KMS-11 (cell line): Measurements from ENCODE around the gene SMC1A.

Source experiments
- H2AFZ ChIP-seq: fragments of 200-600 bp; sonication (generic); 2 replicates; pipeline ENCODE4 v1.6.1; 2016; ENCODE audit warnings: antibody characterized with exemption, mixed run types, low read depth
- H3K27ac ChIP-seq: fragments of 200-600 bp; sonication (generic); 2 replicates; pipeline ENCODE4 v1.6.1; 2016; ENCODE audit warnings: mild to moderate bottlenecking, mixed run types
- H3K27me3 ChIP-seq: fragments of 200-600 bp; sonication (generic); 2 replicates; pipeline ENCODE4 v1.6.1; 2017; ENCODE audit warnings: mild to moderate bottlenecking, low read depth, mixed run types, moderate library complexity; ENCODE audit not compliant: insufficient read depth
- H3K36me3 ChIP-seq: fragments of 200-600 bp; sonication (generic); 2 replicates; pipeline ENCODE4 v1.6.1; 2017; ENCODE audit warnings: mild to moderate bottlenecking, mixed run types; ENCODE audit not compliant: insufficient read depth
- H3K4me1 ChIP-seq: fragments of 200-600 bp; sonication (generic); 2 replicates; pipeline ENCODE4 v1.6.1; 2016; ENCODE audit warnings: mild to moderate bottlenecking, low read depth, mixed run types; ENCODE audit not compliant: poor library complexity, severe bottlenecking
- H3K4me2 ChIP-seq: fragments of 200-600 bp; sonication (generic); 2 replicates; pipeline ENCODE4 v1.7.0; 2016; ENCODE audit warnings: mild to moderate bottlenecking, mixed run types
- H3K4me3 ChIP-seq: fragments of 200-600 bp; sonication (generic); IDR thresholded peaks from 2 replicates; pipeline ENCODE4 v1.6.1; 2017; ENCODE audit warnings: low read depth, low read length, mixed read lengths; ENCODE audit not compliant: insufficient read depth
- H3K79me2 ChIP-seq: fragments of 200-600 bp; sonication (generic); 2 replicates; pipeline ENCODE4 v1.6.1; 2016; ENCODE audit warnings: low read depth, mixed run types; ENCODE audit not compliant: insufficient read depth
- H3K9ac ChIP-seq: fragments of 200-600 bp; sonication (generic); 2 replicates; pipeline ENCODE4 v1.6.1; 2016; ENCODE audit warnings: mild to moderate bottlenecking, mixed run types
- H4K20me1 ChIP-seq: fragments of 200-600 bp; sonication (generic); 2 replicates; pipeline ENCODE4 v1.6.1; 2016; ENCODE audit warnings: mild to moderate bottlenecking, mixed run types; ENCODE audit not compliant: insufficient read depth
- TF ChIP-seq, protein P1 (sequence below): fragments of 200-600 bp; sonication (generic); conservative IDR thresholded peaks from 2 replicates; pipeline ENCODE4 v1.6.1; 2017; ENCODE audit warnings: low read depth, mild to moderate bottlenecking, antibody characterized with exemption, low read length, moderate library complexity, mixed read lengths

SMC1A gene

DNA sequence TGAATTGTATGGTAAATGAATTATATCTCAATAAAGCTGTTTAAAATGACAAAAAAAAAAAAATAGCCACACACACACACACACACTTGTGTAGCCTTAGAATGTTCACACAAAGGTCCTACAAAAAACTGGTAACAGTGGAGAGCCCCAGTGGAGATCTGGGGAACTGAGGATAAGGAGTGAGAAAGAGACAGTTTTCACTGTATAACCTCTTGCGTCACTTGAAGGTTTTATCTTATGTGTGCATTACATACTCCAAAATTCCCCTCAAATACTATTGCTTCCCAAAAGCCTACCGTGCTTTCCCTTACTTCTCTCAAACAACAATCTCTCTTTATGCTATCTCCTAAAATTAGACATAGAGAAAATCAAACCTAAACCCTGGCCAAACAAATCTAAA, 67.8 kb downstream of the SMC1A start:
- no peak overlapping the region for H3K4me3 ChIP-seq
- TF ChIP-seq, protein P1, sequence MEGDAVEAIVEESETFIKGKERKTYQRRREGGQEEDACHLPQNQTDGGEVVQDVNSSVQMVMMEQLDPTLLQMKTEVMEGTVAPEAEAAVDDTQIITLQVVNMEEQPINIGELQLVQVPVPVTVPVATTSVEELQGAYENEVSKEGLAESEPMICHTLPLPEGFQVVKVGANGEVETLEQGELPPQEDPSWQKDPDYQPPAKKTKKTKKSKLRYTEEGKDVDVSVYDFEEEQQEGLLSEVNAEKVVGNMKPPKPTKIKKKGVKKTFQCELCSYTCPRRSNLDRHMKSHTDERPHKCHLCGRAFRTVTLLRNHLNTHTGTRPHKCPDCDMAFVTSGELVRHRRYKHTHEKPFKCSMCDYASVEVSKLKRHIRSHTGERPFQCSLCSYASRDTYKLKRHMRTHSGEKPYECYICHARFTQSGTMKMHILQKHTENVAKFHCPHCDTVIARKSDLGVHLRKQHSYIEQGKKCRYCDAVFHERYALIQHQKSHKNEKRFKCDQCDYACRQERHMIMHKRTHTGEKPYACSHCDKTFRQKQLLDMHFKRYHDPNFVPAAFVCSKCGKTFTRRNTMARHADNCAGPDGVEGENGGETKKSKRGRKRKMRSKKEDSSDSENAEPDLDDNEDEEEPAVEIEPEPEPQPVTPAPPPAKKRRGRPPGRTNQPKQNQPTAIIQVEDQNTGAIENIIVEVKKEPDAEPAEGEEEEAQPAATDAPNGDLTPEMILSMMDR = no peak
- H4K20me1 ChIP-seq = no peaks in the 10 kb centered on the region
- no peaks in the 10 kb centered on the region for H3K79me2 ChIP-seq
- no peaks in the 10 kb centered on the region for H3K36me3 ChIP-seq
- H3K4me2 ChIP-seq = no peak overlapping the region
- no peak overlapping the region for H3K27ac ChIP-seq
- no peak overlapping the region for H2AFZ ChIP-seq
- no peaks in the 10 kb centered on the region for H3K4me1 ChIP-seq
- H3K9ac ChIP-seq = no peak overlapping the region
- H3K27me3 ChIP-seq = no peaks in the 10 kb centered on the region

DNA sequence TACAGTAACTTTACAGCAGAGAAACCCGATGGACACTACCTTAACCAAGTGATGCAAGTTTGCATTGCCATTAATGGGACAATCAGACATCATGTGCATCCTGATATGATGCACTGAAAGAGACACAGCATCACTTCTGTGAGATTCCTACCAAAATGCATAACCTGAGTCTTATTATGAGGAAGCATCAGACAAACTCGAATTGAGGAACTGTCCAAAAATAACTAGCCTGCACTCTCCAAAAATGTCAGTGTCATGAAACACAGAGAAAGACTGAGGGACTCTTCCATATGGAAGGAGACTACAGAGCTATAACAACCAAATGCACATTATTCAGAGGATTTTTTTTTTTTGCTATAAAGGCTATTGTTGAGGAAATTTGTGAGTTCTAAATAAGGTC, 74.5 kb downstream of the SMC1A start:
- Histone ChIP-seq H3K4me3 (no peak overlapping the region), H3K79me2 (no peaks in the 10 kb centered on the region), H3K27me3 (no peaks in the 10 kb centered on the region), H3K36me3 (no peaks in the 10 kb centered on the region), H3K4me2 (no peak overlapping the region), H3K4me1 (no peaks in the 10 kb centered on the region), H4K20me1 (no peaks in the 10 kb centered on the region), H2AFZ (no peak overlapping the region), H3K9ac (no peak overlapping the region), H3K27ac (no peak overlapping the region)
- TF ChIP-seq, protein P1 = no peak

DNA sequence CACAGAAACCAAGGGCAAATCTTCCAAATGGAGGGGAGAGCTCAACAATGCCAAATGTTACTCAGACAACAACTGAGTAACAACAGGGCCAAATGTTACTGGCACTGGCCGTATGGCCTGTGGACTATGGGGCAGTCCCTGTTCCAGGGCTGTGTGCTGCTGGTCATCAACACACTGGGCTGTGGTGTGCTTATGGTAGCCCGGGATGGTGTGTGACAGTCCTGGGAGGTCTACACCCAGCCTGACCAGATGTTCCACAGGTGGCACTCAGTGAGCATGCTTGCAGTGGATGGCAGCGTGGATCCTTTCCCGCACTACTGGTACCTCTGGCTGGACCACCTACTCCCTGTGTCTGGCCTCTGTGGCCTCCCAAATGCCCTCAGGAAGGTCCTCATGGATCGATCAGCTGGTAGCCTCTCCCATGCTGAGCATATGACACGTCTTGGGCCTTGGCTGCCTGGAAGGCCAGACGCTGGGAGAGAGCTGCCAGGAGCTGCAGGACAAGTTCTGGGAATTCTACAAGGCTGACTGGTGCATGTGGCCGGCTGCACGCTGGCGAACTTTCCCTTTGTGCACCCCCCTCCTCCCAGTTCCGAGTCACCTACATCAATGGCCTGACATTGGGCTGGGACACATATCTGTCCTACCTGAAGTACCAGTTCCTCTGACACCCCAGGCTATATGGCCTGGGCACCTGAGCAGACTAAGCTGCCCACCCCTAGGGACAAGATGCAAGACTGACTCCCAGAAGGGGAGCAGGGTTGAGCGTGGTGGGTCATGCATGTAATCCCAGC, 81.4 kb downstream of the SMC1A start:
- H3K27ac ChIP-seq = no peak overlapping the region
- H3K4me2 ChIP-seq = no peak overlapping the region
- H3K36me3 ChIP-seq = no peaks in the 10 kb centered on the region
- no peaks in the 10 kb centered on the region for H3K27me3 ChIP-seq
- H2AFZ ChIP-seq = no peak overlapping the region
- H3K4me3 ChIP-seq = no peak overlapping the region
- H3K4me1 ChIP-seq = no peaks in the 10 kb centered on the region
- H3K79me2 ChIP-seq = no peaks in the 10 kb centered on the region
- H4K20me1 ChIP-seq = no peaks in the 10 kb centered on the region
- TF ChIP-seq, protein P1 = no peak
- H3K9ac ChIP-seq = no peak overlapping the region

DNA sequence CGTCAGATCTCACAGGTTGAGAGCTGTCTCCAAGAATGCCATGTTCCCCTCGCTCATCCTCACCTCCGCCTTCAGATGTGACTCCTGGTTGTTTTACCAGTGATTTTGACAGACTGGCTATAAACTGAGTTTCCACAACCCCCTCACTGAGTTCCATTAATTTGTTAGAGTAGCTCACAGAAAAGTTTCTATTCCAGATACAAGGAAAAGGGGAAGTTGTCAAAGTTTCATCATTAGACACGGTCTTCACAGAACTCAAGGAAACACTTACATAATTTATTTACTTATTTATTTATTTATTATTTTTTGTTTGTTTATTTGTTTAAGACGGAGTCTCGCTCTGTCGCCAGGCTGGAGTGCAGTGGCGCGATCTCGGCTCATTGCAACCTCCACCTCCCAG, 85.4 kb downstream of the SMC1A start:
- Histone ChIP-seq H3K27me3 (no peaks in the 10 kb centered on the region), H3K79me2 (no peaks in the 10 kb centered on the region), H3K9ac (no peak overlapping the region), H3K4me3 (no peak overlapping the region), H3K4me2 (no peak overlapping the region), H4K20me1 (no peaks in the 10 kb centered on the region), H2AFZ (no peak overlapping the region), H3K4me1 (peaks cover 4% of the 10 kb centered on the region), H3K36me3 (no peaks in the 10 kb centered on the region), H3K27ac (no peak overlapping the region)
- TF ChIP-seq, protein P1 = no peak
